Neural crest cell (in vitro differentiated cells): Measurements from ENCODE around the gene DDR1. TPM values are rescaled to one million over a fixed set of nuclear protein-coding genes. Genes with fewer than 3 reads are reported as not detected.
"Not testable (repeated sequence)": the region's sequence is repeated elsewhere in the genome, so short reads cannot be mapped to it uniquely, and the experiment has no call there.

Source experiments
- DNase-seq: peaks from one replicate; pipeline ENCODE4 v3.0.0; 2021; ENCODE audit warnings: low read depth, mixed read lengths, low spot score
- H3K27ac Mint-ChIP-seq: one replicate; pipeline ENCODE4 v1.8.0; 2021; ENCODE audit warnings: mild to moderate bottlenecking, mixed read lengths; ENCODE audit not compliant: unreplicated experiment
- H3K27me3 Mint-ChIP-seq: 2 replicates; pipeline ENCODE4 v1.8.0; 2021; ENCODE audit warnings: low read depth, mild to moderate bottlenecking, mixed read lengths
- H3K36me3 Mint-ChIP-seq: 2 replicates; pipeline ENCODE4 v1.8.0; 2021; ENCODE audit warnings: low read depth, mild to moderate bottlenecking, mixed read lengths
- H3K4me1 Mint-ChIP-seq: 2 replicates; pipeline ENCODE4 v1.8.0; 2021; ENCODE audit warnings: mixed read lengths
- H3K4me3 Mint-ChIP-seq: one replicate; pipeline ENCODE4 v1.8.0; 2021; ENCODE audit warnings: mild to moderate bottlenecking, mixed read lengths
- H3K9me3 Mint-ChIP-seq: 2 replicates; pipeline ENCODE4 v1.8.0; 2021; ENCODE audit warnings: mixed read lengths
- CTCF ChIP-seq: fragments of 200-600 bp; sonication (generic); conservative IDR thresholded peaks from 2 replicates; pipeline ENCODE4 v1.5.0; 2021; ENCODE audit warnings: antibody characterized with exemption, mild to moderate bottlenecking
- total RNA-seq: library from RNA; stranded (reverse); gene quantifications from 2 replicates; pipeline ENCODE4 v1.2.1, GENCODE V29; 2021

DDR1 gene
- total RNA-seq, 1 donor from 2014 or later: 178 TPM

GRCh38 chr6:30900863-30901417 is 16.6 kb downstream of the DDR1 start:
- no peak for DNase-seq
- H3K4me3 Mint-ChIP-seq: no peak overlapping the region
- H3K4me1 Mint-ChIP-seq: peaks cover 2% of the 10 kb centered on the region
- H3K27ac Mint-ChIP-seq: no peak overlapping the region
- no peaks in the 10 kb centered on the region for H3K27me3 Mint-ChIP-seq
- H3K9me3 Mint-ChIP-seq: no peaks in the 10 kb centered on the region
- peaks cover 3% of the 10 kb centered on the region for H3K36me3 Mint-ChIP-seq
- no peak for TF ChIP-seq CTCF

GRCh38 chr6:30901436-30901835 is 17.1 kb downstream of the DDR1 start:
- Mint-ChIP-seq H3K36me3 (peaks cover 3% of the 10 kb centered on the region), H3K27ac (no peak overlapping the region), H3K9me3 (no peaks in the 10 kb centered on the region), H3K4me1 (no peaks in the 10 kb centered on the region), H3K4me3 (no peak overlapping the region), H3K27me3 (no peaks in the 10 kb centered on the region)
- TF ChIP-seq CTCF: no peak
- DNase-seq: no peak

- H3K27me3 Mint-ChIP-seq, H3K9me3 Mint-ChIP-seq, H3K36me3 Mint-ChIP-seq, DNase-seq, H3K4me1 Mint-ChIP-seq, H3K4me3 Mint-ChIP-seq, H3K27ac Mint-ChIP-seq: not testable (repeated sequence)
Measured at GRCh38 chr6:30902196-30902595, 17.9 kb downstream of the DDR1 start.

DNA sequence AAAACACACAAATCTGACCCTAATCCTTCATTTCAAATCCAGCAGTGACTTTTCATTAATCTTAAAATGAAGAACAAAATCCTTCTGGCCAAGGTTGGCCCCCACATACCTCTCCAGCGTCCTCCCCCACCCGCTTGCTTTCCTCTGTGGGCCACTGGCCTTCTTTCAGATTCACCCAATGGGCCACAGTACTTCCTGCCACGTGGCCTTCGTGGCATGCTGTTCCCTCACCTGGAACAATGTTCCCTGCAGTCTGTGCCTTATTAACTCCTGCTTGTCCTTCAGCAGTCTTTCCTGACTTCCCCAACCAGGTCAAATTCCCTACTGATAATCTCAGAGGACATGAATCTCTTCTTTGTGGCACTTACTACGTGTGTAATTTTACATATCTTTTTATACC is 18.4 kb downstream of the DDR1 start:
- TF ChIP-seq CTCF: no peak
- Mint-ChIP-seq H3K4me1 (peaks cover 5% of the 10 kb centered on the region), H3K36me3 (peaks cover 3% of the 10 kb centered on the region), H3K9me3 (no peaks in the 10 kb centered on the region), H3K4me3 (no peak overlapping the region), H3K27me3 (no peaks in the 10 kb centered on the region), H3K27ac (no peak overlapping the region)
- DNase-seq: no peak

- H3K36me3 Mint-ChIP-seq: peaks cover 3% of the 10 kb centered on the region
- TF ChIP-seq CTCF: no peak
- no peaks in the 10 kb centered on the region for H3K9me3 Mint-ChIP-seq
- no peak overlapping the region for H3K27ac Mint-ChIP-seq
- no peak for DNase-seq
- H3K4me3 Mint-ChIP-seq: no peak overlapping the region
- no peaks in the 10 kb centered on the region for H3K27me3 Mint-ChIP-seq
- H3K4me1 Mint-ChIP-seq: peaks cover 10% of the 10 kb centered on the region
Measured at GRCh38 chr6:30903236-30903635, 18.9 kb downstream of the DDR1 start.

- not testable (repeated sequence) for DNase-seq, H3K36me3 Mint-ChIP-seq, H3K27ac Mint-ChIP-seq, H3K27me3 Mint-ChIP-seq, H3K9me3 Mint-ChIP-seq
- Mint-ChIP-seq H3K4me3 (peak overlapping the region; percentile 56), H3K4me1 (peaks cover 21% of the 10 kb centered on the region)
Measured at GRCh38 chr6:30907290-30907757, 23.0 kb downstream of the DDR1 start.
